Measurements from ENCODE around the gene VAV3.

GRCh38 chr1:107662971-107663370, 302.0 kb downstream of the VAV3 start:
- TF ChIP-seq, protein P1, sequence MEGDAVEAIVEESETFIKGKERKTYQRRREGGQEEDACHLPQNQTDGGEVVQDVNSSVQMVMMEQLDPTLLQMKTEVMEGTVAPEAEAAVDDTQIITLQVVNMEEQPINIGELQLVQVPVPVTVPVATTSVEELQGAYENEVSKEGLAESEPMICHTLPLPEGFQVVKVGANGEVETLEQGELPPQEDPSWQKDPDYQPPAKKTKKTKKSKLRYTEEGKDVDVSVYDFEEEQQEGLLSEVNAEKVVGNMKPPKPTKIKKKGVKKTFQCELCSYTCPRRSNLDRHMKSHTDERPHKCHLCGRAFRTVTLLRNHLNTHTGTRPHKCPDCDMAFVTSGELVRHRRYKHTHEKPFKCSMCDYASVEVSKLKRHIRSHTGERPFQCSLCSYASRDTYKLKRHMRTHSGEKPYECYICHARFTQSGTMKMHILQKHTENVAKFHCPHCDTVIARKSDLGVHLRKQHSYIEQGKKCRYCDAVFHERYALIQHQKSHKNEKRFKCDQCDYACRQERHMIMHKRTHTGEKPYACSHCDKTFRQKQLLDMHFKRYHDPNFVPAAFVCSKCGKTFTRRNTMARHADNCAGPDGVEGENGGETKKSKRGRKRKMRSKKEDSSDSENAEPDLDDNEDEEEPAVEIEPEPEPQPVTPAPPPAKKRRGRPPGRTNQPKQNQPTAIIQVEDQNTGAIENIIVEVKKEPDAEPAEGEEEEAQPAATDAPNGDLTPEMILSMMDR (conservative IDR thresholded peaks at IDR 0.05; ENCODE audit: low read length): no peak
- no peak for TF ChIP-seq EZH2phosphoT487 (IDR thresholded peaks at IDR 0.05; ENCODE audit: borderline replicate concordance, low read depth, low read length)

Measured in OCI-LY7 (cell line).